ENCODE data around the gene HSP90AA1. TPM values are rescaled to one million over a fixed set of nuclear protein-coding genes. Genes with fewer than 3 reads are reported as not detected.

Gene HSP90AA1
- total and polyA plus RNA-seq, 12 donors, result 315 to 612 (median 451) TPM

GRCh38 chr14:102126807-102127455 is 40.1 kb upstream of the HSP90AA1 start:
- H3K9me3 ChIP-seq, result no peaks in the 10 kb centered on the region
- no peak overlapping the region for H3K4me3 ChIP-seq
- H3K4me1 ChIP-seq, result no peaks in the 10 kb centered on the region
- no peak overlapping the region for H3K27ac ChIP-seq
- intact Hi-C loops (cut with DNase I), result no loop called here
- DNase-seq (no peak), ATAC-seq (no peak)
- peaks cover 0 to 4% (median 0%) of the 10 kb centered on the region in 9 donors for H3K36me3 ChIP-seq
- no peaks in the 10 kb centered on the region for H3K27me3 ChIP-seq
- TF ChIP-seq CTCF (IDR thresholded peaks at IDR 0.05), result no peak
- WGBS, 2 donors, result 81 to 83% methylated on average over 5 of the region's 5 CpGs

- ATAC-seq, result no peak
- Histone ChIP-seq H3K27ac (no peak overlapping the region), H3K4me3 (no peak overlapping the region)
Measured at GRCh38 chr14:102125546-102125945, 38.7 kb upstream of the HSP90AA1 start.

GRCh38 chr14:102124419-102124818 is 37.6 kb upstream of the HSP90AA1 start:
- H3K9me3 ChIP-seq, result no peaks in the 10 kb centered on the region
- H3K36me3 ChIP-seq, result no peaks in the 10 kb centered on the region
- no peak overlapping the region for H3K4me3 ChIP-seq
- intact Hi-C loops (cut with DNase I), result loop anchor here in 1 of 10 donors (5.0 kb wide), 1 partner anchor 1722 kb away; no protein-coding TSS in a partner anchor
- no peak overlapping the region for H3K27ac ChIP-seq
- no peak for ATAC-seq
- TF ChIP-seq CTCF (IDR thresholded peaks at IDR 0.05), result no peak
- no peaks in the 10 kb centered on the region for H3K27me3 ChIP-seq
- no peak for DNase-seq
- no peaks in the 10 kb centered on the region for H3K4me1 ChIP-seq

More at GRCh38 chr14:102125546-102125945, 38.7 kb upstream of the HSP90AA1 start:
- no peak for TF ChIP-seq CTCF (IDR thresholded peaks at IDR 0.05)
- DNase-seq, result no peak
- Histone ChIP-seq H3K4me1 (no peaks in the 10 kb centered on the region), H3K36me3 (no peaks in the 10 kb centered on the region), H3K9me3 (no peaks in the 10 kb centered on the region), H3K27me3 (no peaks in the 10 kb centered on the region)
- intact Hi-C loops (cut with DNase I), result no loop called here
- 87 to 88% methylated on average over 5 of the region's 5 CpGs for WGBS, 2 donors

GRCh38 chr14:102121567-102121966 is 34.7 kb upstream of the HSP90AA1 start:
- Histone ChIP-seq H3K4me3 (no peak overlapping the region), H3K4me1 (no peaks in the 10 kb centered on the region), H3K27me3 (no peaks in the 10 kb centered on the region), H3K36me3 (peaks cover 0 to 8% (median 0%) of the 10 kb centered on the region in 9 donors), H3K27ac (no peak overlapping the region), H3K9me3 (peaks cover 0 to 5% (median 0%) of the 10 kb centered on the region in 11 donors)
- DNase-seq (no peak), ATAC-seq (no peak)
- intact Hi-C loops (cut with DNase I), result loop anchor here in 1 of 10 donors (5.0 kb wide), 1 partner anchor 1719 kb away; no protein-coding TSS in a partner anchor
- 79 to 85% methylated on average over 1 of the region's 1 CpG for WGBS, 2 donors
- TF ChIP-seq CTCF (IDR thresholded peaks at IDR 0.05), result no peak

All from heart right ventricle (tissue), 16 donors.